Trophoblast cell (in vitro differentiated cells and primary cell): ENCODE data around the gene ZAP70.

Source experiments
- DNase-seq, 2 donors: peaks; one replicate each; pipeline ENCODE4 v3.0.0-alpha.2; 2016
- H2AFZ ChIP-seq: 2 replicates; pipeline ENCODE4 v1.6.1; 2013; ENCODE audit warnings: low read length, moderate library complexity, mild to moderate bottlenecking; ENCODE audit not compliant: insufficient read depth, poor library complexity
- H2AK5ac ChIP-seq: 2 replicates; pipeline ENCODE4 v1.6.1; 2013; ENCODE audit warnings: mild to moderate bottlenecking, low read length
- H2BK120ac ChIP-seq: 2 replicates; pipeline ENCODE4 v1.6.1; 2013; ENCODE audit warnings: low read length, mild to moderate bottlenecking, moderate library complexity; ENCODE audit not compliant: insufficient read depth, poor library complexity
- H2BK12ac ChIP-seq: 2 replicates; pipeline ENCODE4 v1.6.1; 2013; ENCODE audit warnings: mild to moderate bottlenecking, low read length, moderate library complexity
- H2BK5ac ChIP-seq: 2 replicates; pipeline ENCODE4 v1.6.1; 2013; ENCODE audit warnings: low read length, low read depth, moderate library complexity, mild to moderate bottlenecking; ENCODE audit not compliant: poor library complexity
- H3K14ac ChIP-seq: 2 replicates; pipeline ENCODE4 v1.6.1; 2013; ENCODE audit warnings: mild to moderate bottlenecking, low read length
- H3K18ac ChIP-seq: 2 replicates; pipeline ENCODE4 v1.6.1; 2013; ENCODE audit warnings: mild to moderate bottlenecking, low read length
- H3K23ac ChIP-seq: 2 replicates; pipeline ENCODE4 v1.6.1; 2013; ENCODE audit warnings: low read length
- H3K27ac ChIP-seq: 2 replicates; pipeline ENCODE4 v1.5.1; 2013; ENCODE audit warnings: low read depth, mild to moderate bottlenecking, inconsistent platforms, low read length, moderate library complexity
- H3K27me3 ChIP-seq: 2 replicates; pipeline ENCODE4 v1.6.1; 2013; ENCODE audit warnings: inconsistent platforms, mild to moderate bottlenecking, low read length, moderate library complexity; ENCODE audit not compliant: insufficient read depth
- H3K36me3 ChIP-seq, 2 experiments: 1 replicate in 1 of 2; 2 replicates in 1 of 2; pipeline ENCODE4 v1.6.1; 2013; ENCODE audit warnings: low read length in 2 of 2, mild to moderate bottlenecking in 2 of 2, moderate library complexity in 1 of 2; ENCODE audit not compliant: insufficient read depth in 2 of 2, control insufficient read depth in 1 of 2
- H3K4ac ChIP-seq: 2 replicates; pipeline ENCODE4 v1.6.1; 2013; ENCODE audit warnings: low read depth, mild to moderate bottlenecking, low read length, moderate library complexity
- H3K4me1 ChIP-seq, 2 experiments: 1 replicate in 1 of 2; 2 replicates in 1 of 2; pipeline ENCODE4 v1.6.1; 2013; ENCODE audit warnings: low read length in 2 of 2, mild to moderate bottlenecking in 2 of 2, moderate library complexity in 1 of 2; ENCODE audit not compliant: insufficient read depth in 2 of 2, control insufficient read depth in 1 of 2
- H3K4me2 ChIP-seq: 2 replicates; pipeline ENCODE4 v1.6.1; 2013; ENCODE audit warnings: inconsistent platforms, mild to moderate bottlenecking, low read length, moderate library complexity
- H3K4me3 ChIP-seq: 2 replicates; pipeline ENCODE4 v1.5.1; 2013; ENCODE audit warnings: mild to moderate bottlenecking, low read depth, low read length, inconsistent platforms
- H3K79me1 ChIP-seq: one replicate; pipeline ENCODE4 v1.6.1; 2013; ENCODE audit warnings: low read length
- H3K79me2 ChIP-seq: 2 replicates; pipeline ENCODE4 v1.6.1; 2013; ENCODE audit warnings: low read length, mild to moderate bottlenecking; ENCODE audit not compliant: control insufficient read depth, insufficient read depth, poor library complexity
- H3K9ac ChIP-seq: 2 replicates; pipeline ENCODE4 v1.6.1; 2013; ENCODE audit warnings: mild to moderate bottlenecking, low read length
- H3K9me3 ChIP-seq: 2 replicates; pipeline ENCODE4 v1.6.1; 2013; ENCODE audit warnings: low read depth, mild to moderate bottlenecking, control low read depth, inconsistent platforms, low read length; ENCODE audit not compliant: insufficient read depth
- H4K12ac ChIP-seq: 2 replicates; pipeline ENCODE4 v1.6.1; 2013; ENCODE audit warnings: low read depth, mild to moderate bottlenecking, low read length, moderate library complexity
- H4K8ac ChIP-seq: 2 replicates; pipeline ENCODE4 v1.6.1; 2013; ENCODE audit warnings: low read depth, mild to moderate bottlenecking, low read length, moderate library complexity
- H4K91ac ChIP-seq: one replicate; pipeline ENCODE4 v1.6.1; 2013; ENCODE audit warnings: low read depth, mild to moderate bottlenecking, low read length, moderate library complexity
- WGBS: extraction: QIAGEN DNeasy Blood & Tissue Kit; methylation state at CpG from one replicate; pipeline ENCODE4 v1.1.7; 2013; ENCODE audit warnings: missing lambda C conversion rate; ENCODE audit not compliant: insufficient read length, insufficient coverage; ENCODE audit errors: extremely low coverage; 5-methylcytosine and 5-hydroxymethylcytosine counted together

The ZAP70 gene

DNA sequence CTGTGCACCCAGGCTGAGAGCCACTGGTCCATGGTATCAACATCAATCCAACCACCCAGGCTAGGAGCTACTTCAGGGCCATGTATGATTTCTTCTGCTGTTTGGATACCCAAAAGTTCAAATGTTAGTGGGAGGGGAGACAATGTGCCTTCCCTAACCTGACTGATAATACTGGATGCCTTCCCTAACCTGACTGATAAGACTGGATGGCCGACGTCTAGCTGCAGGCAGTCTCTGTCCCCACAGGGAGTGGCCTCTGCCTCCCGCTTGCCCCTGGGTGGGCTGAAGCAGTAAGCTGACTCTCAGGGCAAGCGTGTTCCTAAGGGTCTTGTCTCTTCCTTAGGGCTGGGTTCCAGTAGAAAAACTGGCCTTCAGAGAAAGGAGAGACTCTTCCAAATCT is 65.8 kb downstream of the ZAP70 start:
- Histone ChIP-seq H3K4me3 (no peak overlapping the region), H3K9me3 (no peaks in the 10 kb centered on the region), H3K79me1 (no peaks in the 10 kb centered on the region), H3K4me1 (no peaks in the 10 kb centered on the region), H3K23ac (no peak overlapping the region), H3K27ac (no peak overlapping the region), H3K36me3 (peaks cover 0 to 9% of the 10 kb centered on the region in 2 experiments), H3K14ac (no peak overlapping the region), H2AFZ (no peak overlapping the region), H3K9ac (no peak overlapping the region), H3K27me3 (no peaks in the 10 kb centered on the region), H4K12ac (no peak overlapping the region), H2BK120ac (no peak overlapping the region), H3K18ac (no peak overlapping the region), H3K79me2 (no peaks in the 10 kb centered on the region), H3K4me2 (no peak overlapping the region), H2AK5ac (no peak overlapping the region), H4K91ac (no peak overlapping the region), H4K8ac (no peak overlapping the region), H2BK5ac (no peak overlapping the region), H2BK12ac (no peak overlapping the region), H3K4ac (no peak overlapping the region)
- DNase-seq = no peak
- WGBS = no CpG with 5 or more reads among the region's 4 CpGs

DNA sequence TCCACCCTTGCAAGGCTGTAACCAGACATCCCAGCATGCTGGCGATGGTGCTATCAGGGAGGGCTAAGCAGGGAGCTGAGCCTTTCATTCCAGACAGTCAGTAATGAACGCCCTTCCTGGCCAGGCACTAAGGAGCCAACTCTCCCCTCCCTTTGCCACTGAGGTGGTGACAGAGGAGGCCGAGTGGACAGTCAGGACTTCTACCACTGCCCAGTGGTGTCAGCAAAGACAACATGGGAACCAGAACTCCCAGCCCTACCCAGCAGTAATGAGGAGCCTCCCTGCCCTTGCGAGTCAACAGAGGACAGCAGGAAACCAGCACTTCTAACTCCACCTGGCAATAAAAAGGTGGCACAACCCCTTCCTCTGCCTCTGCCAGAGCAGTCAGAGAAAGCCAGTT is 68.6 kb downstream of the ZAP70 start:
- Histone ChIP-seq H3K4me3 (no peak overlapping the region), H3K27me3 (no peaks in the 10 kb centered on the region), H3K18ac (no peak overlapping the region), H3K27ac (no peak overlapping the region), H2BK12ac (no peak overlapping the region), H3K9me3 (no peaks in the 10 kb centered on the region), H3K79me2 (no peaks in the 10 kb centered on the region), H2AK5ac (no peak overlapping the region), H4K8ac (no peak overlapping the region), H2BK120ac (no peak overlapping the region), H3K36me3 (peaks cover 0 to 5% of the 10 kb centered on the region in 2 experiments), H3K23ac (no peak overlapping the region), H3K79me1 (no peaks in the 10 kb centered on the region), H3K9ac (no peak overlapping the region), H3K4ac (no peak overlapping the region), H2AFZ (no peak overlapping the region), H3K14ac (no peak overlapping the region), H3K4me2 (no peak overlapping the region), H4K12ac (no peak overlapping the region), H4K91ac (no peak overlapping the region), H2BK5ac (no peak overlapping the region), H3K4me1 (no peaks in the 10 kb centered on the region)
- WGBS = no CpG with 5 or more reads among the region's 4 CpGs
- DNase-seq = no peak

GRCh38 chr2:97784953-97785352 is 71.6 kb downstream of the ZAP70 start:
- no peak overlapping the region for H2AK5ac ChIP-seq
- no peak overlapping the region for H4K8ac ChIP-seq
- H2AFZ ChIP-seq = no peak overlapping the region

GRCh38 chr2:97785818-97786217 is 72.4 kb downstream of the ZAP70 start:
- H3K27ac ChIP-seq = no peak overlapping the region
- no peak overlapping the region for H3K4ac ChIP-seq
- no peak overlapping the region for H3K14ac ChIP-seq
- H3K18ac ChIP-seq = no peak overlapping the region
- no peak overlapping the region for H3K4me3 ChIP-seq
- WGBS = no CpG with 5 or more reads among the region's 2 CpGs
- no peak overlapping the region for H3K4me2 ChIP-seq
- H3K23ac ChIP-seq = no peak overlapping the region
- no peak overlapping the region for H4K91ac ChIP-seq
- H2AFZ ChIP-seq = no peak overlapping the region
- no peak for DNase-seq
- H2BK120ac ChIP-seq = no peak overlapping the region
- H3K4me1 ChIP-seq = no peaks in the 10 kb centered on the region
- H2BK5ac ChIP-seq = no peak overlapping the region
- no peak overlapping the region for H2BK12ac ChIP-seq
- peaks cover 2 to 3% of the 10 kb centered on the region in 2 experiments for H3K36me3 ChIP-seq
- H2AK5ac ChIP-seq = no peak overlapping the region
- no peaks in the 10 kb centered on the region for H3K9me3 ChIP-seq
- no peak overlapping the region for H4K8ac ChIP-seq
- no peaks in the 10 kb centered on the region for H3K79me2 ChIP-seq
- H3K79me1 ChIP-seq = no peaks in the 10 kb centered on the region
- H3K9ac ChIP-seq = no peak overlapping the region
- H3K27me3 ChIP-seq = no peaks in the 10 kb centered on the region
- H4K12ac ChIP-seq = no peak overlapping the region

More at GRCh38 chr2:97784953-97785352, 71.6 kb downstream of the ZAP70 start:
- Histone ChIP-seq H2BK5ac (no peak overlapping the region), H2BK12ac (no peak overlapping the region), H3K27me3 (no peaks in the 10 kb centered on the region), H3K14ac (no peak overlapping the region), H3K36me3 (peaks cover 2 to 3% of the 10 kb centered on the region in 2 experiments), H3K27ac (no peak overlapping the region), H3K23ac (no peak overlapping the region), H3K4me3 (no peak overlapping the region), H3K79me2 (no peaks in the 10 kb centered on the region), H3K9ac (no peak overlapping the region), H3K18ac (no peak overlapping the region), H3K79me1 (no peaks in the 10 kb centered on the region), H4K12ac (no peak overlapping the region), H3K4me1 (no peaks in the 10 kb centered on the region), H4K91ac (no peak overlapping the region), H3K4ac (no peak overlapping the region), H3K4me2 (no peak overlapping the region), H2BK120ac (no peak overlapping the region), H3K9me3 (no peaks in the 10 kb centered on the region)
- no peak for DNase-seq
